Vagina (tissue), 2 donors: Measurements from ENCODE around the gene THOC7. TPM values are rescaled to one million over a fixed set of nuclear protein-coding genes. Genes with fewer than 3 reads are reported as not detected.

Source experiments
- DNase-seq, 2 donors: peaks; one replicate each; pipeline ENCODE4 v3.0.0-alpha.2; 2017; ENCODE audit errors: extremely low spot score in 2 of 2
- H3K27ac ChIP-seq: fragments of 200-600 bp; sonication (generic); one replicate; pipeline ENCODE4 v1.5.1; 2019
- H3K27me3 ChIP-seq: fragments of 200-600 bp; sonication (generic); one replicate; pipeline ENCODE4 v1.5.1; 2019
- H3K36me3 ChIP-seq, 2 donors: fragments of 200-600 bp; sonication (generic); one replicate each; pipeline ENCODE4 v1.5.1; 2017 to 2019
- H3K4me1 ChIP-seq: fragments of 200-600 bp; sonication (generic); one replicate; pipeline ENCODE4 v1.5.1; 2019
- H3K4me3 ChIP-seq, 2 donors: fragments of 200-600 bp; sonication (generic); 1 replicate in 1 of 2; 2 replicates in 1 of 2; pipeline ENCODE4 v1.5.1; 2016 to 2019
- H3K9me3 ChIP-seq: fragments of 200-600 bp; sonication (generic); one replicate; pipeline ENCODE4 v1.5.1; 2019
- CTCF ChIP-seq, 3 experiments: fragments of 450-650 bp in 2 of 3; fragments of 200-600 bp in 1 of 3; sonication (generic) in 1 of 3; IDR thresholded peaks; one replicate each; pipeline ENCODE4 v1.5.1; 2017 to 2019; ENCODE audit warnings: antibody characterized with exemption in 3 of 3, mild to moderate bottlenecking in 2 of 3, moderate library complexity in 2 of 3
- POLR2A ChIP-seq, 2 donors: fragments of 450-650 bp; IDR thresholded peaks; one replicate each; pipeline ENCODE4 v1.6.1; 2017; ENCODE audit warnings: antibody characterized with exemption in 2 of 2, mild to moderate bottlenecking in 2 of 2, moderate library complexity in 2 of 2
- POLR2AphosphoS5 ChIP-seq, 2 donors: sonication (generic); formaldehyde crosslinking; IDR thresholded peaks; one replicate each; pipeline ENCODE4 v1.9.0; 2017; ENCODE audit warnings: antibody characterized with exemption in 2 of 2, mild to moderate bottlenecking in 2 of 2, low read depth in 1 of 2; ENCODE audit not compliant: insufficient read depth in 1 of 2
- intact Hi-C: fragments of 100-400 bp; cut with DNase I; formaldehyde crosslinking; loops from one replicate; pipeline ENCODE4 v1.15.1; 2023
- total RNA-seq: library from RNA; depleted of rRNA; stranded (reverse); fragments of >200 nt; gene quantifications from one replicate; pipeline ENCODE4 v1.2.3, GENCODE V29; 2016

THOC7 gene
- 54.8 TPM for total RNA-seq

GRCh38 chr3:63863150-63864007 is at the start of gene THOC7, which contains the start of gene ATXN7:
TSS of gene THOC7 (minus strand) at chr3:63863805. CDS start at chr3:63863790, 15 bp downstream.
TSS of gene ATXN7 (plus strand) at chr3:63863867. CDS start at chr3:63912599, 48,732 bp downstream.
- DNase-seq, result no peak
- H3K27ac ChIP-seq, result peak within 1 kb of the TSS; percentile 87
- H3K9me3 ChIP-seq, result no peaks in the 10 kb centered on the region
- intact Hi-C loops, result no loop called here
- peak within 1 kb of the TSS; percentile 85 to 95 for H3K4me3 ChIP-seq
- H3K36me3 ChIP-seq, result no peaks in the 10 kb centered on the region
- peaks cover 40% of the 10 kb centered on the region for H3K4me1 ChIP-seq
- TF ChIP-seq POLR2AphosphoS5 (IDR thresholded peaks at IDR 0.05; ENCODE audit: insufficient read depth in 1 of 2, low read depth in 1 of 2) (peak in 1 of 2 donors; percentile 25), CTCF (IDR thresholded peaks at IDR 0.05) (no peak)
- H3K27me3 ChIP-seq, result no peaks in the 10 kb centered on the region

DNA sequence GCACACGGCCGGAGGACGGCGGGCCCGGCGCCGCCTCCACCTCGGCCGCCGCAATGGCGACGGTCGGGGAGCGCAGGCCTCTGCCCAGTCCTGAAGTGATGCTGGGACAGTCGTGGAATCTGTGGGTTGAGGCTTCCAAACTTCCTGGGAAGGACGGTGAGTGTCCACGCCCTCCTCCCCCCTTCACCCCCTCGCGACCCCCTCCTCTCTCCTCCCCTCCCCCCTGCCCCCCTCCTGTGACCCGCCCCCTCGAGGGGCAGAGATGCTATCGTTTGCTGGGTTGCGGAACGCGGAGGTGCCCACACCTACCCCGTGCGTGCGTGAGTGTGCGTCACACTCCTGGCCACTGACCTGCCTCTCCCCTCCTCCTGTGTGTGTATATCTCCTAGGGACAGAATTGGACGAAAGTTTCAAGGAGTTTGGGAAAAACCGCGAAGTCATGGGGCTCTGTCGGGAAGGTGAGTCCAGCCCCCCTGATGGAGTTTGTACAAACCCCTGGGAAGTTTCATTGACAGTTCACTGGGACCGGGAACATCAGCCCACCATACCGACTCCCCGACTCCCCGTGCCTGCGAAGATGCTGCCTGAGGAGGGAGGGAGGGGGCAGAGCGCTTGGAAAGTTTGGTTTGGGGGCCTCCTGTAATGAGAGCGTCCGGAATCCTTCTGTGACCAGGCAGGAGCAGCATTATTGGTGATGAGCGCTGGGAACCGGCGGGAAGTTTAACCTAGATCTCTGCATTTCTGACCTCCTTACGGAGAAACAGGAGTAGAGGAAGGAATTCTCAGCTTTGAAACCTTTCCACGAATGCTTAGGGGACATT is 49.4 kb upstream of the THOC7 start:
- DNase-seq, result peak in 1 of 2 donors; percentile 92
- peaks cover 0 to 17% of the 10 kb centered on the region in 2 donors for H3K36me3 ChIP-seq
- TF ChIP-seq POLR2A (IDR thresholded peaks at IDR 0.05) (no peak), POLR2AphosphoS5 (IDR thresholded peaks at IDR 0.05; ENCODE audit: insufficient read depth in 1 of 2, low read depth in 1 of 2) (peak in 1 of 2 donors; percentile 31), CTCF (IDR thresholded peaks at IDR 0.05) (no peak)
- H3K9me3 ChIP-seq, result no peaks in the 10 kb centered on the region
- H3K27me3 ChIP-seq, result no peaks in the 10 kb centered on the region
- H3K4me3 ChIP-seq, result peak overlapping the region; percentile 68 to 92
- peaks cover 28% of the 10 kb centered on the region for H3K4me1 ChIP-seq
- intact Hi-C loops, result loop anchor here (10.0 kb wide), 1 partner anchor 72 kb away; no protein-coding TSS in a partner anchor
- H3K27ac ChIP-seq, result peak overlapping the region; percentile 95

GRCh38 chr3:63911873-63912767 is 48.5 kb upstream of the THOC7 start, which contains the start of gene SCAANT1:
TSS of gene SCAANT1 (minus strand) at chr3:63912383.
- Histone ChIP-seq H3K9me3 (no peaks in the 10 kb centered on the region), H3K27ac (peak within 1 kb of the TSS; percentile 95), H3K4me3 (peak within 1 kb of the TSS; percentile 68 to 92), H3K27me3 (no peaks in the 10 kb centered on the region), H3K36me3 (peaks cover 0 to 17% of the 10 kb centered on the region in 2 donors), H3K4me1 (peaks cover 26% of the 10 kb centered on the region)
- intact Hi-C loops, result loop anchor here (10.0 kb wide), 1 partner anchor 73 kb away; no protein-coding TSS in a partner anchor
- TF ChIP-seq POLR2AphosphoS5 (IDR thresholded peaks at IDR 0.05; ENCODE audit: insufficient read depth in 1 of 2, low read depth in 1 of 2) (peak; percentile 75 to 78), POLR2A (IDR thresholded peaks at IDR 0.05) (peak in 1 of 2 donors; percentile 47), CTCF (IDR thresholded peaks at IDR 0.05) (peak in 1 of 3 experiments; percentile 14)
- DNase-seq, result peak in 1 of 2 donors; percentile 93

DNA sequence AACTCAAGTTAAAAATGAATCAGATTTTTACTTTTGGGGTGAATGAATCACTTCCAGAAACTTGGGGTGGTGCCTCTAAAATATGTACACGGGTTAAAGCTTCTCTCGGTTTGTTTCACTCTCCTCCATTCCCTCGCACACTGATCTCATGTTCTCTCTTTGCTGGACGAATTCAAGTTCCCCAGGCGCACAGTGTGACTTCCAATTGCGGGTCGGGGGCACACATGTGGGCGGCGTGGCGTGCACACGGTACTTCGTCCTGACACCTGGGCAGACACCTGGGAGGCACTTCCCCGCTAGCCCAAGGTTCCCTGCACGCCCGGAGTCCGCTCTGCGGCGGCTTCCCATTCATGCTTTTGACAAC is 47.9 kb upstream of the THOC7 start:
- Histone ChIP-seq H3K27me3 (no peaks in the 10 kb centered on the region), H3K36me3 (peaks cover 0 to 10% of the 10 kb centered on the region in 2 donors), H3K4me3 (peak overlapping the region; percentile 68 to 92), H3K4me1 (peaks cover 26% of the 10 kb centered on the region), H3K27ac (peak overlapping the region; percentile 95), H3K9me3 (no peaks in the 10 kb centered on the region)
- TF ChIP-seq POLR2A (IDR thresholded peaks at IDR 0.05) (no peak), POLR2AphosphoS5 (IDR thresholded peaks at IDR 0.05; ENCODE audit: insufficient read depth in 1 of 2, low read depth in 1 of 2) (no peak), CTCF (IDR thresholded peaks at IDR 0.05) (no peak)
- intact Hi-C loops, result loop anchor here (10.0 kb wide), 1 partner anchor 73 kb away; no protein-coding TSS in a partner anchor
- DNase-seq, result peak in 1 of 2 donors; percentile 89
